Measurements from ENCODE around the gene CCDC51. TPM values are rescaled to one million over a fixed set of nuclear protein-coding genes. Genes with fewer than 3 reads are reported as not detected.

The CCDC51 gene
- total RNA-seq, 1 experiment from 2014 or later: 31.9 TPM

DNA sequence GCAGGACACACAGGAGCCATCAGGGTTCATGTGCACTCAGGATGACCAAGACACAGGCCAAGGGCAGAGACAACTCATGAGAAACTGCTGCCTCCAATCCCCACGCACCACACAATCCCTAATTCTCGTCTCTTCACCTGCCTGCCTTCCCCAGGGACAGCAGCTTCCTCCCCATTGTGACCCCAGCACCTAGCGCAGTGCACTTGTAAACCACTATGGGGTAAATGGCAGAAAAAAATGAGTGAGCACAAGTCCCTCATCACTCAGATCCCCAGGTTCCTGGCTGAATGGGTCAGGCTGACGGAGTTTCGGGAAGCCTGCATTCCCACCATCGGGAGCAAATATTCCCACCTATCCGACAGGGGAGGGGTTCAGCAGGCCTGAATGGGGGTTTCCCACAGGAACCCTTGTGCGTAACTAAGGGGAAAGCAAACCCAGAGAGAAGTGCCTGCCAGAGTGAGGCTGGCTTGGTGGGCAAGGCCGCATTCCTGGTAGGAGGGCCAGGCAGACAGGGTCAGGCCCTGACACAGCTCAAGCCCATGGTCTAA is 28.8 kb downstream of the CCDC51 start:
- no peak overlapping the region for H3K27ac Mint-ChIP-seq (ENCODE audit: low read depth, unreplicated experiment)
- DNase-seq (ENCODE audit: unreplicated experiment): no peak
- BruUV-seq (replicated peaks): no TSS peak
- no peaks in the 10 kb centered on the region for H3K9me3 Mint-ChIP-seq (ENCODE audit: unreplicated experiment)
- TF ChIP-seq, protein P1, sequence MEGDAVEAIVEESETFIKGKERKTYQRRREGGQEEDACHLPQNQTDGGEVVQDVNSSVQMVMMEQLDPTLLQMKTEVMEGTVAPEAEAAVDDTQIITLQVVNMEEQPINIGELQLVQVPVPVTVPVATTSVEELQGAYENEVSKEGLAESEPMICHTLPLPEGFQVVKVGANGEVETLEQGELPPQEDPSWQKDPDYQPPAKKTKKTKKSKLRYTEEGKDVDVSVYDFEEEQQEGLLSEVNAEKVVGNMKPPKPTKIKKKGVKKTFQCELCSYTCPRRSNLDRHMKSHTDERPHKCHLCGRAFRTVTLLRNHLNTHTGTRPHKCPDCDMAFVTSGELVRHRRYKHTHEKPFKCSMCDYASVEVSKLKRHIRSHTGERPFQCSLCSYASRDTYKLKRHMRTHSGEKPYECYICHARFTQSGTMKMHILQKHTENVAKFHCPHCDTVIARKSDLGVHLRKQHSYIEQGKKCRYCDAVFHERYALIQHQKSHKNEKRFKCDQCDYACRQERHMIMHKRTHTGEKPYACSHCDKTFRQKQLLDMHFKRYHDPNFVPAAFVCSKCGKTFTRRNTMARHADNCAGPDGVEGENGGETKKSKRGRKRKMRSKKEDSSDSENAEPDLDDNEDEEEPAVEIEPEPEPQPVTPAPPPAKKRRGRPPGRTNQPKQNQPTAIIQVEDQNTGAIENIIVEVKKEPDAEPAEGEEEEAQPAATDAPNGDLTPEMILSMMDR (IDR thresholded peaks at IDR 0.05; ENCODE audit: unreplicated experiment): no peak
- POLR2A ChIA-PET: interaction anchor here (1.2 to 22.1 kb wide), 2 partner anchors 10 to 17 kb away, joined by 4 to 749 read pairs; partner anchors contain the start of gene PLXNB1
- peaks cover 22% of the 10 kb centered on the region for H3K4me1 Mint-ChIP-seq (ENCODE audit: insufficient read depth, unreplicated experiment)
- no peak overlapping the region for H3K4me3 Mint-ChIP-seq (ENCODE audit: unreplicated experiment)
- peaks cover 79% of the 10 kb centered on the region for H3K36me3 Mint-ChIP-seq (ENCODE audit: insufficient read depth, unreplicated experiment)
- intact Hi-C loops (cut with micrococcal nuclease): no loop called here
- no peaks in the 10 kb centered on the region for H3K27me3 Mint-ChIP-seq (ENCODE audit: insufficient read depth, unreplicated experiment)
- CTCF ChIA-PET: interaction anchor here (0.6 to 22.6 kb wide), 3 partner anchors 10 to 26 kb away, joined by 3 to 647 read pairs (median 30); partner anchors contain the start of genes CCDC51 and TMA7

- no peaks in the 10 kb centered on the region for H3K27me3 Mint-ChIP-seq (ENCODE audit: insufficient read depth, unreplicated experiment)
Measured at GRCh38 chr3:48410205-48411040, 29.5 kb downstream of the CCDC51 start.

GRCh38 chr3:48409291-48410201 is 30.4 kb downstream of the CCDC51 start:
- DNase-seq (ENCODE audit: unreplicated experiment): no peak
- Mint-ChIP-seq H3K27ac (ENCODE audit: low read depth, unreplicated experiment) (no peak overlapping the region), H3K4me3 (ENCODE audit: unreplicated experiment) (no peak overlapping the region), H3K9me3 (ENCODE audit: unreplicated experiment) (no peaks in the 10 kb centered on the region), H3K27me3 (ENCODE audit: insufficient read depth, unreplicated experiment) (no peaks in the 10 kb centered on the region), H3K36me3 (ENCODE audit: insufficient read depth, unreplicated experiment) (peaks cover 79% of the 10 kb centered on the region), H3K4me1 (ENCODE audit: insufficient read depth, unreplicated experiment) (peaks cover 22% of the 10 kb centered on the region)
- intact Hi-C loops (cut with micrococcal nuclease): no loop called here
- ChIA-PET CTCF (interaction anchor here (22.6 kb wide), 1 partner anchor 27 kb away, joined by 647 read pairs; the partner anchor contains the start of genes CCDC51 and TMA7), POLR2A (interaction anchor here (0.8 to 22.1 kb wide), 3 partner anchors 9 to 31 kb away, joined by 3 to 749 read pairs (median 12); partner anchors contain the start of gene PLXNB1)
- no TSS peak for BruUV-seq (replicated peaks)
- TF ChIP-seq, protein P1 (IDR thresholded peaks at IDR 0.05; ENCODE audit: unreplicated experiment): no peak

More at GRCh38 chr3:48410205-48411040, 29.5 kb downstream of the CCDC51 start:
- POLR2A ChIA-PET: interaction anchor here (1.2 to 22.1 kb wide), 3 partner anchors 9 to 18 kb away, joined by 4 to 749 read pairs (median 12); partner anchors contain the start of gene PLXNB1
- TF ChIP-seq, protein P1 (IDR thresholded peaks at IDR 0.05; ENCODE audit: unreplicated experiment): no peak
- intact Hi-C loops (cut with micrococcal nuclease): no loop called here
- BruUV-seq (replicated peaks): no TSS peak
- H3K36me3 Mint-ChIP-seq (ENCODE audit: insufficient read depth, unreplicated experiment): peaks cover 77% of the 10 kb centered on the region
- no peak for DNase-seq (ENCODE audit: unreplicated experiment)
- CTCF ChIA-PET: interaction anchor here (0.6 to 22.6 kb wide), 2 partner anchors 9 to 27 kb away, joined by 3 to 647 read pairs; partner anchors contain the start of genes CCDC51 and TMA7
- H3K4me1 Mint-ChIP-seq (ENCODE audit: insufficient read depth, unreplicated experiment): peaks cover 22% of the 10 kb centered on the region
- no peak overlapping the region for H3K27ac Mint-ChIP-seq (ENCODE audit: low read depth, unreplicated experiment)
- no peaks in the 10 kb centered on the region for H3K9me3 Mint-ChIP-seq (ENCODE audit: unreplicated experiment)
- no peak overlapping the region for H3K4me3 Mint-ChIP-seq (ENCODE audit: unreplicated experiment)

Measured in MCF 10A (cell line).